K562 (cell line): Measurements from ENCODE around the gene SUMF1. TPM values are rescaled to one million over a fixed set of nuclear protein-coding genes. Genes with fewer than 3 reads are reported as not detected.
A peak's percentile ranks its signal among the peaks of the same experiment; 100 is the strongest.

Source experiments
- BCLAF1 ChIP-seq, 2 experiments: fragments of 450-650 bp in 1 of 2; IDR thresholded peaks; 2 replicates each; pipeline ENCODE4 v1.6.1; 2011 to 2017; ENCODE audit warnings: low read depth in 2 of 2, antibody characterized with exemption in 1 of 2, borderline replicate concordance in 1 of 2, low read length in 1 of 2, mild to moderate bottlenecking in 1 of 2, mixed read lengths in 1 of 2; ENCODE audit not compliant: control insufficient read depth in 1 of 2
- CAMTA2 ChIP-seq: fragments of 250-450 bp; sonication (Bioruptor Pico); conservative IDR thresholded peaks from 2 replicates; pipeline ENCODE4 v1.5.1; 2022
- CBX5 ChIP-seq: IDR thresholded peaks from 2 replicates; pipeline ENCODE4 v1.6.1; 2014; ENCODE audit warnings: low read depth, borderline replicate concordance
- CREB1 ChIP-seq, 2 experiments: sonication (generic) in 1 of 2; formaldehyde crosslinking in 1 of 2; IDR thresholded peaks; 2 replicates each; pipeline versions ENCODE4 v1.6.1 to v1.8.0; 2012 to 2022; ENCODE audit warnings: inconsistent platforms in 1 of 2, mild to moderate bottlenecking in 1 of 2, missing genetic modification reagents in 1 of 2, moderate library complexity in 1 of 2
- DLX4 ChIP-seq: fragments of 250-450 bp; sonication (Bioruptor Pico); IDR thresholded peaks from 2 replicates; pipeline ENCODE4 v1.6.1; 2021; ENCODE audit warnings: mild to moderate bottlenecking
- DNMT1 ChIP-seq: fragments of 450-650 bp; IDR thresholded peaks from 2 replicates; pipeline ENCODE4 v1.6.1; 2016; ENCODE audit warnings: antibody characterized with exemption, mild to moderate bottlenecking
- E2F5 ChIP-seq: sonication (generic); formaldehyde crosslinking; IDR thresholded peaks from 2 replicates; pipeline ENCODE4 v1.8.0; 2022; ENCODE audit warnings: mild to moderate bottlenecking, missing genetic modification reagents
- FOXP1 ChIP-seq: sonication (generic); formaldehyde crosslinking; IDR thresholded peaks from 2 replicates; pipeline ENCODE4 v1.8.0; 2022; ENCODE audit warnings: mild to moderate bottlenecking, missing genetic modification reagents
- KLF16 ChIP-seq: IDR thresholded peaks from 2 replicates; pipeline ENCODE4 v1.6.1; 2016; ENCODE audit warnings: antibody characterized with exemption
- NRF1 ChIP-seq, 2 experiments: fragments of 450-650 bp; IDR thresholded peaks in 1 of 2; conservative IDR thresholded peaks in 1 of 2; 2 replicates each; pipeline ENCODE4 v1.6.1; 2014; ENCODE audit warnings: mild to moderate bottlenecking in 2 of 2
- TFE3 ChIP-seq: fragments of 450-650 bp; formaldehyde crosslinking; IDR thresholded peaks from 2 replicates; pipeline ENCODE4 v1.4.0; 2020; ENCODE audit warnings: mild to moderate bottlenecking, mixed read lengths
- THRB ChIP-seq: fragments of 450-650 bp; formaldehyde crosslinking; conservative IDR thresholded peaks from 2 replicates; pipeline ENCODE4 v1.4.0; 2022; ENCODE audit warnings: mild to moderate bottlenecking, missing genetic modification characterization
- TRIM24 ChIP-seq, 2 experiments: fragments of 450-650 bp; IDR thresholded peaks; 2 replicates each; pipeline ENCODE4 v1.6.1; 2016
- ZBTB2 ChIP-seq: fragments of 450-650 bp; IDR thresholded peaks from 2 replicates; pipeline ENCODE4 v1.6.1; 2016; ENCODE audit warnings: antibody characterized with exemption
- ZNF76 ChIP-seq: fragments of 250-450 bp; sonication (Bioruptor Pico); IDR thresholded peaks from 2 replicates; pipeline ENCODE4 v1.4.0; 2020; ENCODE audit warnings: mild to moderate bottlenecking, moderate library complexity, borderline replicate concordance
- polyA plus RNA-seq, 8 experiments: library from polyadenylated mRNA; depleted of rRNA in 4 of 8; stranded (reverse) in 5 of 8; unstranded in 3 of 8; fragments of >200 nt; fragmentation: Nextera tagmentation in 2 of 8; fragmentation: Illumina TruSeq in 1 of 8; extraction: Ambion mirVana in 2 of 8; extraction: Trizol in 1 of 8; gene quantifications; 2 replicates each; pipeline versions ENCODE4 v1.2.1 to v1.2.3, GENCODE V29; 2011 to 2014; ENCODE audit warnings: inconsistent platforms in 1 of 8, missing spikeins in 1 of 8
- total RNA-seq, 7 experiments: library from RNA; depleted of rRNA in 6 of 7; stranded (reverse); fragments of >200 nt in 6 of 7; fragmentation: Illumina TruSeq in 2 of 7; extraction: Trizol in 2 of 7; gene quantifications; 2 replicates each; pipeline versions ENCODE4 v1.2.1 to v1.2.3, GENCODE V29; 2011 to 2021; ENCODE audit warnings: low replicate concordance in 1 of 7

SUMF1 gene
- total and polyA plus RNA-seq, 9 of the 15 experiments (the other 6 are each of a cell fraction or from before 2014, with no cell fraction given), result 1.3 to 7.4 (median 4.2) TPM

- TF ChIP-seq KLF16, result no peak; the same call in 1 of the 2 replicates
- no peak for TF ChIP-seq CBX5
- no peak for TF ChIP-seq BCLAF1 (IDR thresholded peaks at IDR 0.05; ENCODE audit: borderline replicate concordance in 1 of 2, control insufficient read depth in 1 of 2, low read depth in 2 of 2, low read length in 1 of 2)
- TF ChIP-seq TRIM24 (IDR thresholded peaks at IDR 0.05), result 0 out of 4 replicates have a peak, but pooled peaks of 1 of the 2 experiments have one; percentile 16
- TF ChIP-seq E2F5 (CRISPR knock-in tag), result no peak
- TF ChIP-seq ZBTB2, result 0 out of 2 replicates have a peak, but pooled peaks have one; percentile 22
- TF ChIP-seq TFE3 (CRISPR knock-in tag), result no peak
- no peak for TF ChIP-seq FOXP1
- 0 out of 2 replicates have a peak, but pooled peaks have one; percentile 15 for TF ChIP-seq THRB (CRISPR knock-in tag)
- no peak for TF ChIP-seq CREB1 (IDR thresholded peaks at IDR 0.05)
- TF ChIP-seq CREB1 (CRISPR knock-in tag; IDR thresholded peaks at IDR 0.05), result peak; percentile 46; the same call in 1 of the 2 replicates
- TF ChIP-seq NRF1 (conservative IDR thresholded peaks at IDR 0.05 in 1 of 2, IDR thresholded peaks at IDR 0.05 in 1 of 2), result 0 out of 4 replicates have a peak, but pooled peaks of 1 of the 2 experiments have one; percentile 4
- no peak for TF ChIP-seq CAMTA2 (CRISPR knock-in tag)
- no peak for TF ChIP-seq DLX4 (CRISPR knock-in tag)
- TF ChIP-seq DNMT1, result 0 out of 2 replicates have a peak, but pooled peaks have one; percentile 53
- TF ChIP-seq ZNF76 (CRISPR knock-in tag), result no peak
These were observed 115.8 kb downstream of the SUMF1 start (continued) for GRCh38 chr3:4351164-4351855.
